Measurements from ENCODE around the gene ADRA2A.

- no peak for TF ChIP-seq POLR2A (IDR thresholded peaks at IDR 0.05)
- TF ChIP-seq, protein P1, sequence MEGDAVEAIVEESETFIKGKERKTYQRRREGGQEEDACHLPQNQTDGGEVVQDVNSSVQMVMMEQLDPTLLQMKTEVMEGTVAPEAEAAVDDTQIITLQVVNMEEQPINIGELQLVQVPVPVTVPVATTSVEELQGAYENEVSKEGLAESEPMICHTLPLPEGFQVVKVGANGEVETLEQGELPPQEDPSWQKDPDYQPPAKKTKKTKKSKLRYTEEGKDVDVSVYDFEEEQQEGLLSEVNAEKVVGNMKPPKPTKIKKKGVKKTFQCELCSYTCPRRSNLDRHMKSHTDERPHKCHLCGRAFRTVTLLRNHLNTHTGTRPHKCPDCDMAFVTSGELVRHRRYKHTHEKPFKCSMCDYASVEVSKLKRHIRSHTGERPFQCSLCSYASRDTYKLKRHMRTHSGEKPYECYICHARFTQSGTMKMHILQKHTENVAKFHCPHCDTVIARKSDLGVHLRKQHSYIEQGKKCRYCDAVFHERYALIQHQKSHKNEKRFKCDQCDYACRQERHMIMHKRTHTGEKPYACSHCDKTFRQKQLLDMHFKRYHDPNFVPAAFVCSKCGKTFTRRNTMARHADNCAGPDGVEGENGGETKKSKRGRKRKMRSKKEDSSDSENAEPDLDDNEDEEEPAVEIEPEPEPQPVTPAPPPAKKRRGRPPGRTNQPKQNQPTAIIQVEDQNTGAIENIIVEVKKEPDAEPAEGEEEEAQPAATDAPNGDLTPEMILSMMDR (IDR thresholded peaks at IDR 0.05): no peak
Measured at GRCh38 chr10:111116762-111117445, 40.1 kb downstream of the ADRA2A start.
